Keratinocyte (primary cell): ENCODE results near the gene PKP2. TPM values are rescaled to one million over a fixed set of nuclear protein-coding genes. Genes with fewer than 3 reads are reported as not detected.
A peak's percentile ranks its signal among the peaks of the same experiment; 100 is the strongest.
"Not testable (repeated sequence)": the region's sequence is repeated elsewhere in the genome, so short reads cannot be mapped to it uniquely, and the experiment has no call there.

Experiments
- DNase-seq: peaks from one replicate; pipeline ENCODE4 v3.0.0-alpha.2; 2011; ENCODE audit warnings: low read depth, missing footprints, low spot score
- FAIRE-seq: peaks from 2 replicates; lab custom pipeline; 2011; peaks lifted over from hg19 to GRCh38; lab: Jason Lieb, UNC
- H2AFZ ChIP-seq: 2 replicates; pipeline ENCODE4 v1.6.0; 2012; ENCODE audit warnings: low read length, control low read depth, inconsistent platforms; ENCODE audit not compliant: control insufficient read depth
- H3K27ac ChIP-seq: 2 replicates; pipeline ENCODE4 v1.5.1; 2011; ENCODE audit warnings: low read length; ENCODE audit not compliant: control insufficient read depth, insufficient read depth
- H3K27me3 ChIP-seq: 3 replicates; pipeline ENCODE4 v1.6.0; 2011; ENCODE audit warnings: low read length; ENCODE audit not compliant: control insufficient read depth, insufficient read depth; ENCODE audit errors: extremely low read depth
- H3K36me3 ChIP-seq, 2 experiments: 2 replicates in 1 of 2; 3 replicates in 1 of 2; pipeline ENCODE4 v1.5.1; 2011; ENCODE audit warnings: low read length in 2 of 2, mild to moderate bottlenecking in 1 of 2; ENCODE audit not compliant: control insufficient read depth in 2 of 2, insufficient read depth in 2 of 2; ENCODE audit errors: extremely low read depth in 1 of 2
- H3K4me1 ChIP-seq: 3 replicates; pipeline ENCODE4 v1.5.1; 2011; ENCODE audit warnings: low read length; ENCODE audit not compliant: control insufficient read depth, insufficient read depth; ENCODE audit errors: extremely low read depth
- H3K4me2 ChIP-seq: 3 replicates; pipeline ENCODE4 v1.6.0; 2011; ENCODE audit warnings: low read depth, low read length; ENCODE audit not compliant: control insufficient read depth, insufficient read depth; ENCODE audit errors: extremely low read depth
- H3K4me3 ChIP-seq, 3 experiments: fragments of 200-600 bp in 1 of 3; sonication (generic) in 1 of 3; 2 replicates in 2 of 3; 3 replicates in 1 of 3; pipeline ENCODE4 v1.5.1; 2011 to 2016; ENCODE audit warnings: low read length in 3 of 3, mild to moderate bottlenecking in 3 of 3, control low read depth in 2 of 3, inconsistent platforms in 1 of 3, low read depth in 1 of 3, mixed read lengths in 1 of 3, mixed run types in 1 of 3, moderate library complexity in 1 of 3; ENCODE audit not compliant: control insufficient read depth in 2 of 3, insufficient read depth in 2 of 3; ENCODE audit errors: extremely low read depth in 1 of 3
- H3K79me2 ChIP-seq: 2 replicates; pipeline ENCODE4 v1.6.0; 2012; ENCODE audit warnings: low read length; ENCODE audit not compliant: control insufficient read depth, insufficient read depth
- H3K9ac ChIP-seq: 3 replicates; pipeline ENCODE4 v1.6.0; 2011; ENCODE audit warnings: low read length; ENCODE audit not compliant: control insufficient read depth, insufficient read depth; ENCODE audit errors: extremely low read depth
- H3K9me1 ChIP-seq: 3 replicates; pipeline ENCODE4 v1.6.0; 2011; ENCODE audit warnings: low read length; ENCODE audit not compliant: control insufficient read depth, insufficient read depth; ENCODE audit errors: extremely low read depth
- H3K9me3 ChIP-seq: 2 replicates; pipeline ENCODE4 v1.5.1; 2012; ENCODE audit warnings: low read depth, low read length; ENCODE audit not compliant: control insufficient read depth
- H4K20me1 ChIP-seq: 3 replicates; pipeline ENCODE4 v1.6.0; 2011; ENCODE audit warnings: low read length; ENCODE audit not compliant: control insufficient read depth, insufficient read depth; ENCODE audit errors: extremely low read depth
- EZH2 ChIP-seq: IDR thresholded peaks from one replicate; pipeline ENCODE4 v1.6.1; 2012; ENCODE audit warnings: inconsistent platforms, mild to moderate bottlenecking, low read length, moderate library complexity
- dilution Hi-C: fragments of 300-500 bp; cut with MboI; formaldehyde crosslinking; loops from one replicate; pipeline ENCODE4 v1.7.0; 2020; ENCODE audit warnings: low sequenced_read_pairs; ENCODE audit not compliant: extremely low pct_ligation_motif_present
- polyA plus RNA-seq, 5 experiments: library from polyadenylated mRNA; depleted of rRNA in 3 of 5; stranded (reverse) in 3 of 5; stranded (forward) in 1 of 5; unstranded in 1 of 5; fragments of >200 nt; gene quantifications; 1 replicate in 1 of 5; 2 replicates in 3 of 5; 3 replicates in 1 of 5; pipeline versions ENCODE4 v1.2.1 to v1.2.3, GENCODE V29; 2011 to 2012; ENCODE audit warnings: missing spikeins in 2 of 5, low read depth in 1 of 5, low replicate concordance in 1 of 5
- TF ChIP-seq, protein P1 (sequence below), 3 experiments: IDR thresholded peaks in 1 of 3; conservative IDR thresholded peaks in 1 of 3; optimal IDR thresholded peaks in 1 of 3; 2 replicates in 2 of 3; 3 replicates in 1 of 3; pipeline versions ENCODE3 to v1.5.1; 2011; ENCODE audit warnings: low read length in 3 of 3, mild to moderate bottlenecking in 3 of 3, moderate library complexity in 2 of 3, control low read depth in 1 of 3, inconsistent platforms in 1 of 3; ENCODE audit not compliant: insufficient read depth in 2 of 3; ENCODE audit errors: extremely low read depth in 1 of 3

PKP2 gene
- polyA plus RNA-seq, 1 donor (not counting 4 experiments of a cell fraction or from before 2014, with no cell fraction given): 50.4 TPM

DNA sequence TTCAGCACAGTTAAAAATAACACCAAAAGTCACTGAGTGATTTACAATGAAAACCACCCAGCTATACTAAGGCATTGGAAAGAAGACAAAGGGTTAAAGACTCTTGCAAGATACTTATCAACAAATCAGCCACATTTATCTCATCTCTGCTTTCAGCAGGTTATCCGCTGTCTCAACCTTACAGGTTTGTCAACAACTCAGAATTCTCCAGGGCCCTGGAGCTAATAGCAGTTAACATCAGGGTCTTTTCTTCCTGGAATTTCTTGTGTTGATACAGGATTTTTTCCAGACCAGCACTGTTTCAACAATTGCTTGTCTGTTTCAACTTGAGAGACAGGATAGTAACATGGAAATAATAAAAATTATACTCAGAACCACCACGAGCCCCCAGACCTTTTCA is 3.5 kb downstream of the PKP2 start:
- Histone ChIP-seq H3K27me3 (no peaks in the 10 kb centered on the region), H2AFZ (no peak overlapping the region), H3K4me3 (peak overlapping the region; percentile 15 to 60 (median 53)), H3K36me3 (no peaks in the 10 kb centered on the region), H3K79me2 (peaks cover 73% of the 10 kb centered on the region), H3K9me3 (no peaks in the 10 kb centered on the region), H3K4me2 (peak overlapping the region; percentile 94), H3K4me1 (peaks cover 59% of the 10 kb centered on the region), H3K9ac (peak overlapping the region; percentile 51), H3K9me1 (no peaks in the 10 kb centered on the region), H3K27ac (peak overlapping the region; percentile 75), H4K20me1 (no peaks in the 10 kb centered on the region)
- DNase-seq (no peak), FAIRE-seq (peak; percentile 13)
- TF ChIP-seq, protein P1, sequence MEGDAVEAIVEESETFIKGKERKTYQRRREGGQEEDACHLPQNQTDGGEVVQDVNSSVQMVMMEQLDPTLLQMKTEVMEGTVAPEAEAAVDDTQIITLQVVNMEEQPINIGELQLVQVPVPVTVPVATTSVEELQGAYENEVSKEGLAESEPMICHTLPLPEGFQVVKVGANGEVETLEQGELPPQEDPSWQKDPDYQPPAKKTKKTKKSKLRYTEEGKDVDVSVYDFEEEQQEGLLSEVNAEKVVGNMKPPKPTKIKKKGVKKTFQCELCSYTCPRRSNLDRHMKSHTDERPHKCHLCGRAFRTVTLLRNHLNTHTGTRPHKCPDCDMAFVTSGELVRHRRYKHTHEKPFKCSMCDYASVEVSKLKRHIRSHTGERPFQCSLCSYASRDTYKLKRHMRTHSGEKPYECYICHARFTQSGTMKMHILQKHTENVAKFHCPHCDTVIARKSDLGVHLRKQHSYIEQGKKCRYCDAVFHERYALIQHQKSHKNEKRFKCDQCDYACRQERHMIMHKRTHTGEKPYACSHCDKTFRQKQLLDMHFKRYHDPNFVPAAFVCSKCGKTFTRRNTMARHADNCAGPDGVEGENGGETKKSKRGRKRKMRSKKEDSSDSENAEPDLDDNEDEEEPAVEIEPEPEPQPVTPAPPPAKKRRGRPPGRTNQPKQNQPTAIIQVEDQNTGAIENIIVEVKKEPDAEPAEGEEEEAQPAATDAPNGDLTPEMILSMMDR (optimal IDR thresholded peaks at IDR 0.05 in 1 of 3, IDR thresholded peaks at IDR 0.05 in 1 of 3, conservative IDR thresholded peaks at IDR 0.05 in 1 of 3; ENCODE audit: extremely low read depth in 1 of 3, insufficient read depth in 2 of 3, low read length in 3 of 3): no peak
- no peak for TF ChIP-seq EZH2
- dilution Hi-C loops: no loop called here

DNA sequence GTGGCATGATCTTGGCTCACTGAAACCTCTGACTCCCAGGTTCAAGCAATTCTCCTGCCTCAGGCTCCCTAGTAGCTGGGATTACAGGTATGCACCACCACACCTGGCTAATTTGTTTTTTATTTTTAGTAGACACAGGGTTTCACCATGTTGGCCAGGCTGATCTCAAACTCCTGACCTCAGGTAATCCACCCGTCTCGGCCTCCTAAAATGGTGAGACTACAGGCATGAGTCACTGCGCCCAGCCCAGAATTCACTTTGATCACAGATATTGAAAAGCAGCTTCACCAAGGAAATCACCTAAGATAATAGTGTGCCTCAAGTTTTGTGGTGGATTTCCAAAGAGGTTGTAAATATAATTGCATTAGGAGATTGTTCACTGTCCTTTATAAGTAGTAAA is 4.2 kb downstream of the PKP2 start:
- H3K4me1 ChIP-seq: peaks cover 53% of the 10 kb centered on the region
- dilution Hi-C loops, H2AFZ ChIP-seq, H3K9me1 ChIP-seq, H3K27me3 ChIP-seq, DNase-seq, H3K36me3 ChIP-seq, H3K9me3 ChIP-seq, H4K20me1 ChIP-seq: not testable (repeated sequence)
- H3K9ac ChIP-seq: peak overlapping the region; percentile 57
- H3K79me2 ChIP-seq: peaks cover 79% of the 10 kb centered on the region
- H3K4me2 ChIP-seq: peak overlapping the region; percentile 94
- H3K4me3 ChIP-seq: peak overlapping the region; percentile 12 to 46 (median 46)
- H3K27ac ChIP-seq: peak overlapping the region; percentile 84
- FAIRE-seq: peak; percentile 77

DNA sequence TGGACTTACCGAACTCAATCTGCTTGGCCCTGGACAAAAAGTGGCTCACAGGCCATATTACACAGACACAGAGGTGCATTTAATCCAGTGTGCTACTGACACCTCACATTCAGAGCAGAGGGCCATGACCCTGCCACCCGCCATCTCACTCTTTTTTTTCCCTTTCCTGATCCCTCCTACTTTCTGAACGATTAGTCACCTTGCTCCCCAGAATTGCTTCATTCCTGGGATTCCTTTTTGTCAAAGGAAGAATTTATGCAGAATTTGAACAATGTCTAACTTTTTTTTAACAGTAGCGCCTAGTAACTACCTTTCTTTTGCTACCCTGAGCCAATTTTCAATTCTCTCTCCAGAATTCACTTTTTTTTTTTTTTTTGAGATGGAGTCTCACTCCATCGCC is 4.6 kb downstream of the PKP2 start:
- peak; percentile 76 for FAIRE-seq
- peak overlapping the region; percentile 84 for H3K27ac ChIP-seq

More for the DNA sequence above, 4.6 kb downstream of the PKP2 start:
- no peaks in the 10 kb centered on the region for H3K9me1 ChIP-seq
- no peaks in the 10 kb centered on the region for H3K27me3 ChIP-seq
- H3K36me3 ChIP-seq: peaks cover 0 to 4% of the 10 kb centered on the region in 2 experiments
- no peaks in the 10 kb centered on the region for H4K20me1 ChIP-seq
- H3K79me2 ChIP-seq: peaks cover 84% of the 10 kb centered on the region
- H3K9me3 ChIP-seq: no peaks in the 10 kb centered on the region
- TF ChIP-seq, protein P1 (optimal IDR thresholded peaks at IDR 0.05 in 1 of 3, IDR thresholded peaks at IDR 0.05 in 1 of 3, conservative IDR thresholded peaks at IDR 0.05 in 1 of 3; ENCODE audit: extremely low read depth in 1 of 3, insufficient read depth in 2 of 3, low read length in 3 of 3): no peak
- TF ChIP-seq EZH2: no peak
- H3K9ac ChIP-seq: peak overlapping the region; percentile 57
- no peak for DNase-seq
- H3K4me3 ChIP-seq: peak overlapping the region in 2 of 3 experiments; percentile 46
- H3K4me2 ChIP-seq: peak overlapping the region; percentile 94
- dilution Hi-C loops: no loop called here
- peaks cover 49% of the 10 kb centered on the region for H3K4me1 ChIP-seq
- H2AFZ ChIP-seq: peak overlapping the region; percentile 64
